GM06990 (cell line): ENCODE results near the gene NKAIN2.

Source experiments
- DNase-seq: peaks from one replicate; pipeline ENCODE4 v3.0.0-alpha.2; 2011; ENCODE audit not compliant: insufficient read length; ENCODE audit errors: extremely low read depth
- H3K27me3 ChIP-seq: replicated peaks from 2 replicates; pipeline ENCODE4 v1.6.0; 2011; ENCODE audit warnings: low read length; ENCODE audit not compliant: control insufficient read depth, insufficient read depth
- H3K36me3 ChIP-seq: 2 replicates; pipeline ENCODE4 v1.5.1; 2011; ENCODE audit warnings: low read length; ENCODE audit not compliant: control insufficient read depth, insufficient read depth
- H3K4me3 ChIP-seq: replicated peaks from 2 replicates; pipeline ENCODE4 v1.5.1; 2011; ENCODE audit warnings: low read depth, mild to moderate bottlenecking, control low read depth, low read length
- CTCF ChIP-seq: IDR thresholded peaks from 2 replicates; pipeline ENCODE4 v1.5.1; 2011; ENCODE audit warnings: low read length, control low read depth, mild to moderate bottlenecking, inconsistent platforms; ENCODE audit not compliant: insufficient read depth, poor library complexity, severe bottlenecking

NKAIN2 gene

GRCh38 chr6:123869334-123869733, 65.7 kb downstream of the NKAIN2 start:
- no peaks in the 10 kb centered on the region for H3K36me3 ChIP-seq
- H3K4me3 ChIP-seq: no peak overlapping the region
- H3K27me3 ChIP-seq: no peaks in the 10 kb centered on the region
- no peak for DNase-seq
- TF ChIP-seq CTCF: no peak

GRCh38 chr6:123873974-123874373, 70.3 kb downstream of the NKAIN2 start:
- TF ChIP-seq CTCF: no peak
- DNase-seq: no peak
- Histone ChIP-seq H3K27me3 (no peaks in the 10 kb centered on the region), H3K36me3 (no peaks in the 10 kb centered on the region), H3K4me3 (no peak overlapping the region)

GRCh38 chr6:123875784-123876183, 72.1 kb downstream of the NKAIN2 start:
- TF ChIP-seq CTCF: no peak
- DNase-seq: no peak
- no peak overlapping the region for H3K4me3 ChIP-seq
- no peaks in the 10 kb centered on the region for H3K36me3 ChIP-seq
- H3K27me3 ChIP-seq: no peaks in the 10 kb centered on the region

GRCh38 chr6:123879749-123880148, 76.1 kb downstream of the NKAIN2 start:
- TF ChIP-seq CTCF: no peak
- no peaks in the 10 kb centered on the region for H3K27me3 ChIP-seq
- H3K4me3 ChIP-seq: no peak overlapping the region
- no peaks in the 10 kb centered on the region for H3K36me3 ChIP-seq
- DNase-seq: no peak

- no peak for DNase-seq
- no peak for TF ChIP-seq CTCF
- Histone ChIP-seq H3K36me3 (no peaks in the 10 kb centered on the region), H3K4me3 (no peak overlapping the region), H3K27me3 (no peaks in the 10 kb centered on the region)
Measured at GRCh38 chr6:123888771-123889513, 85.3 kb downstream of the NKAIN2 start.

GRCh38 chr6:123895346-123895745, 91.7 kb downstream of the NKAIN2 start:
- TF ChIP-seq CTCF: no peak
- H3K27me3 ChIP-seq: no peaks in the 10 kb centered on the region
- H3K36me3 ChIP-seq: no peaks in the 10 kb centered on the region
- H3K4me3 ChIP-seq: no peak overlapping the region
- no peak for DNase-seq
